Measurements from ENCODE around the gene LIG1. TPM values are rescaled to one million over a fixed set of nuclear protein-coding genes. Genes with fewer than 3 reads are reported as not detected.

LIG1 gene
- total and polyA plus RNA-seq, 2 experiments from 2014 or later: 79.3 to 96.9 TPM

DNA sequence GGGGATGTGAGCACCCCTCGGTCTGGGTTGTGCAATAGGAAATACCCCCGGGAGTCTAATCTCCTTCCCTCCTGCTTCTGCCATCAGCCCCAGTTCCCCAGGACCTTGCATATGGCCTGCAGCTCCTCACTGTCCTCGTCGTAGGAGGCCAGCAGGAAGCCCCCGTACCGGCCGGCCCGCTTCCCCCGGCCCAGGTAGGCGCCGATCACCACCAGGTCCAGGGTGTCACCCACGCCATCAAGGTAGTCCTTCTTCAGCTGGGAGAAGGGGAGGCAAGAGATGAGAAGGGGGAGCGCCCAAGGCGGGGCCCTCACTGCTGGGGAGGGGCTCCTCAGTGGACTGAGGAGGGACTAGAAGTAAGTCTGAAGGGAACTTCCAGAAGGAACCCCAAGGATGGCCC is 49.1 kb downstream of the LIG1 start (continued):
- TF ChIP-seq, protein P1, sequence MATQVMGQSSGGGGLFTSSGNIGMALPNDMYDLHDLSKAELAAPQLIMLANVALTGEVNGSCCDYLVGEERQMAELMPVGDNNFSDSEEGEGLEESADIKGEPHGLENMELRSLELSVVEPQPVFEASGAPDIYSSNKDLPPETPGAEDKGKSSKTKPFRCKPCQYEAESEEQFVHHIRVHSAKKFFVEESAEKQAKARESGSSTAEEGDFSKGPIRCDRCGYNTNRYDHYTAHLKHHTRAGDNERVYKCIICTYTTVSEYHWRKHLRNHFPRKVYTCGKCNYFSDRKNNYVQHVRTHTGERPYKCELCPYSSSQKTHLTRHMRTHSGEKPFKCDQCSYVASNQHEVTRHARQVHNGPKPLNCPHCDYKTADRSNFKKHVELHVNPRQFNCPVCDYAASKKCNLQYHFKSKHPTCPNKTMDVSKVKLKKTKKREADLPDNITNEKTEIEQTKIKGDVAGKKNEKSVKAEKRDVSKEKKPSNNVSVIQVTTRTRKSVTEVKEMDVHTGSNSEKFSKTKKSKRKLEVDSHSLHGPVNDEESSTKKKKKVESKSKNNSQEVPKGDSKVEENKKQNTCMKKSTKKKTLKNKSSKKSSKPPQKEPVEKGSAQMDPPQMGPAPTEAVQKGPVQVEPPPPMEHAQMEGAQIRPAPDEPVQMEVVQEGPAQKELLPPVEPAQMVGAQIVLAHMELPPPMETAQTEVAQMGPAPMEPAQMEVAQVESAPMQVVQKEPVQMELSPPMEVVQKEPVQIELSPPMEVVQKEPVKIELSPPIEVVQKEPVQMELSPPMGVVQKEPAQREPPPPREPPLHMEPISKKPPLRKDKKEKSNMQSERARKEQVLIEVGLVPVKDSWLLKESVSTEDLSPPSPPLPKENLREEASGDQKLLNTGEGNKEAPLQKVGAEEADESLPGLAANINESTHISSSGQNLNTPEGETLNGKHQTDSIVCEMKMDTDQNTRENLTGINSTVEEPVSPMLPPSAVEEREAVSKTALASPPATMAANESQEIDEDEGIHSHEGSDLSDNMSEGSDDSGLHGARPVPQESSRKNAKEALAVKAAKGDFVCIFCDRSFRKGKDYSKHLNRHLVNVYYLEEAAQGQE (IDR thresholded peaks at IDR 0.05; ENCODE audit: unreplicated experiment): no peak
- no peak for TF ChIP-seq ZNF114 (CRISPR knock-in tag; IDR thresholded peaks at IDR 0.05)

DNA sequence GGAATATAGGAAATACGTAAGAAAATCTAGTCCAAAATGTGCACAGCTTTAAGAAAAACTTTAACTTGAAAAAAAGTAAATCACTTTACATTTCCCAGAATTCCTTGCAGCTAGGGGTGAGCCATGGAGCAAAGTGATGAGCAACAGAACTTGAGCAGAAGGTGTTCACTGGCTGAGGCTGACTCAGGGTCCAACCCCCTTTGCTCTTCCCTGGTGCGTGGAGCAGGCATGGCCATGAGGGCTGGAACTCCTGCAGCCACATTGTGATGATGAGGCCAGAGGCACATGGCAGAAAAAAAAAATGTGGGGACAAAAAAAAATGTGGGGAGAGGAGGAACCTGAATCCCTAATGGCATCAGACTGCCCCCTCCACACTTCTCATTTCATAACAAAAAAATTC is 49.6 kb downstream of the LIG1 start:
- Histone ChIP-seq H3K4me2 (no peak overlapping the region), H3K4me3 (no peak overlapping the region), H3K27ac (ENCODE audit: low read depth) (no peak overlapping the region), H3K36me3 (ENCODE audit: insufficient read depth) (no peaks in the 10 kb centered on the region), H3K4me1 (ENCODE audit: insufficient read depth) (no peaks in the 10 kb centered on the region), H3K9me2 (ENCODE audit: insufficient read depth) (no peaks in the 10 kb centered on the region), H3K27me3 (ENCODE audit: insufficient read depth) (no peaks in the 10 kb centered on the region), H4K20me1 (replicated peaks; ENCODE audit: insufficient read depth) (no peaks in the 10 kb centered on the region; the same call in 1 of the 2 replicates), H3K79me2 (replicated peaks; ENCODE audit: insufficient read depth) (no peaks in the 10 kb centered on the region), H3F3A (replicated peaks; ENCODE audit: low read depth) (no peaks in the 10 kb centered on the region), H2AFZ (no peak overlapping the region)
- DNase-seq (ENCODE audit: low spot score): no peak
- H3K36me3 Mint-ChIP-seq (ENCODE audit: low read depth): peaks cover 77% of the 10 kb centered on the region
- no peak for ATAC-seq
- H3K9me3 Mint-ChIP-seq: no peaks in the 10 kb centered on the region
- no peak overlapping the region for H3K4me3 Mint-ChIP-seq
- no peaks in the 10 kb centered on the region; the same call in 2 of the 3 replicates for H3K4me1 Mint-ChIP-seq
- H3K27me3 Mint-ChIP-seq (ENCODE audit: insufficient read depth, low read depth, poor library complexity): peaks cover 9% of the 10 kb centered on the region
- H3K27ac Mint-ChIP-seq: no peak overlapping the region
- no peak for TF ChIP-seq CREB1 (CRISPR knock-in tag; IDR thresholded peaks at IDR 0.05; ENCODE audit: low read depth)

GRCh38 chr19:48118131-48118517 is 52.0 kb downstream of the LIG1 start:
- H3K4me1 ChIP-seq (ENCODE audit: insufficient read depth): no peaks in the 10 kb centered on the region
- Mint-ChIP-seq H3K4me1 (no peaks in the 10 kb centered on the region; the same call in 2 of the 3 replicates), H3K27ac (no peak overlapping the region), H3K36me3 (ENCODE audit: low read depth) (peaks cover 58% of the 10 kb centered on the region), H3K4me3 (no peak overlapping the region; the same call in 2 of the 3 replicates), H3K27me3 (ENCODE audit: insufficient read depth, low read depth, poor library complexity) (peaks cover 9% of the 10 kb centered on the region), H3K9me3 (no peaks in the 10 kb centered on the region)
- ATAC-seq: no peak
- no peak for DNase-seq (ENCODE audit: low spot score)
- H3K9me2 ChIP-seq (ENCODE audit: insufficient read depth): no peaks in the 10 kb centered on the region
- no peak overlapping the region for H3K4me2 ChIP-seq
- no peaks in the 10 kb centered on the region for H4K20me1 ChIP-seq (replicated peaks; ENCODE audit: insufficient read depth)
- no peak overlapping the region for H2AFZ ChIP-seq
- H3K79me2 ChIP-seq (replicated peaks; ENCODE audit: insufficient read depth): no peaks in the 10 kb centered on the region
- H3K36me3 ChIP-seq (ENCODE audit: insufficient read depth): no peaks in the 10 kb centered on the region
- H3K27me3 ChIP-seq (ENCODE audit: insufficient read depth): no peaks in the 10 kb centered on the region
- H3K4me3 ChIP-seq: no peak overlapping the region
- H3K27ac ChIP-seq (ENCODE audit: low read depth): no peak overlapping the region
- H3F3A ChIP-seq (replicated peaks; ENCODE audit: low read depth): no peaks in the 10 kb centered on the region
- TF ChIP-seq ZNF331 (CRISPR knock-in tag; IDR thresholded peaks at IDR 0.05; ENCODE audit: low read depth) (no peak), POLR2AphosphoS5 (IDR thresholded peaks at IDR 0.05; ENCODE audit: low read depth) (no peak), ZNF462 (CRISPR knock-in tag; IDR thresholded peaks at IDR 0.05) (no peak), ETS1 (IDR thresholded peaks at IDR 0.05) (no peak), EZH2phosphoT487 (IDR thresholded peaks at IDR 0.05; ENCODE audit: unreplicated experiment) (no peak)
